ENCODE data around the gene CAB39L.

GRCh38 chr13:49319551-49319950 lies 124.3 kb downstream of the CAB39L start:
- TF ChIP-seq CTCF (conservative IDR thresholded peaks at IDR 0.05; ENCODE audit: low read length) (no peak), EZH2phosphoT487 (IDR thresholded peaks at IDR 0.05; ENCODE audit: borderline replicate concordance) (no peak)
